Mucosa of descending colon (tissue), 3 donors: ENCODE data around the gene WBP1L. TPM values are rescaled to one million over a fixed set of nuclear protein-coding genes. Genes with fewer than 3 reads are reported as not detected.
"Not testable (repeated sequence)": the region's sequence is repeated elsewhere in the genome, so short reads cannot be mapped to it uniquely, and the experiment has no call there.

ENCODE experiments used
- ATAC-seq: fragments of 200-7000 bp; cut with Tn5 transposase; one replicate; pipeline ENCODE4 v1.9.1; 2020; ENCODE audit warnings: mild to moderate bottlenecking, moderate library complexity
- DNase-seq, 3 donors: peaks; one replicate each; pipeline ENCODE4 v3.0.0-alpha.2; 2020
- H3K36me3 ChIP-seq: fragments of 200-600 bp; one replicate; pipeline ENCODE4 v1.8.0; 2021; ENCODE audit warnings: low read depth, mild to moderate bottlenecking
- H3K4me1 ChIP-seq: fragments of 200-600 bp; one replicate; pipeline ENCODE4 v1.8.0; 2021; ENCODE audit warnings: low read depth, mild to moderate bottlenecking
- H3K4me3 ChIP-seq: fragments of 200-600 bp; one replicate; pipeline ENCODE4 v1.8.0; 2021; ENCODE audit warnings: mild to moderate bottlenecking
- H3K9me3 ChIP-seq: fragments of 200-600 bp; one replicate; pipeline ENCODE4 v1.8.0; 2021; ENCODE audit warnings: mild to moderate bottlenecking
- CTCF ChIP-seq: fragments of 200-600 bp; IDR thresholded peaks from one replicate; pipeline ENCODE4 v1.8.0; 2022; ENCODE audit warnings: antibody characterized with exemption, mild to moderate bottlenecking
- intact Hi-C, 2 donors: fragments of 100-400 bp; cut with DNase I in 1 of 2; cut with micrococcal nuclease in 1 of 2; formaldehyde crosslinking; loops; one replicate each; pipeline versions ENCODE4 v1.11.0 to v1.11.1; 2022; cut with DNase I, micrococcal nuclease
- total RNA-seq, 3 donors: library from RNA; stranded (reverse); fragmentation: NEBNext Ultra II Directional in 2 of 3; extraction: Animal tissue kit (Norgen Biotek cat#: 25700) in 2 of 3; gene quantifications; one replicate each; pipeline versions ENCODE4 v1.2.1 to v1.2.4, GENCODE V29; 2021 to 2023
- donor health status: DM: no; HTN: no; CAD: no; lungs with moderate emphysema.
- donor health status: DM: no; HTN: no; CAD: no.
- donor health status: DM: no; HTN: yes; CAD: no.

The WBP1L gene
- total RNA-seq, 3 donors from 2014 or later: 38.9 to 61.3 (median 51.0) TPM

- DNase-seq (no peak), ATAC-seq (no peak)
- Histone ChIP-seq H3K4me1 (no peaks in the 10 kb centered on the region), H3K9me3 (peaks cover 11% of the 10 kb centered on the region), H3K4me3 (no peak overlapping the region), H3K36me3 (no peaks in the 10 kb centered on the region)
- no peak for TF ChIP-seq CTCF
- intact Hi-C loops: no loop called here
Measured at GRCh38 chr10:102841827-102842345, 98.1 kb downstream of the WBP1L start.

DNA sequence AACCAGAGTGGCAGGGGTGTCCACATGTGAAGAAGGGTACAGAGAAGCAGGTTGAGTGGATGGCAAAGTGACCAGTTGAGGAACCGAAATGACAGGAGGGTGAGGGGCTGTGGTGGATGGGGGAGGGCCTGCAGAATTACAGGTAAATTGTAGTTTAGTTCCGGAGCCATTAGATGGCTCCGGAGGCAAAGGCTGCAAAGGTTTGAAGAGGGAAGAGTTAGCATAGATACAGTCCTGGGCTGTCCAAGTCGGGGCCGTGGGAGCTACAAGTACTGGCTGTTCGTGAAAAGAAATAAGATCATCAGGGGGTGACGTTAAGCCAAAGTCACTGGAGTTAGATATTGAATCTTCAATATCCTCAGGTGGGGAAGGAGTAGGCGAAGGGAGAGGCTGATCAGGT is 99.4 kb downstream of the WBP1L start:
- H3K9me3 ChIP-seq, H3K36me3 ChIP-seq, H3K4me1 ChIP-seq, H3K4me3 ChIP-seq, DNase-seq, intact Hi-C loops, ATAC-seq: not testable (repeated sequence)

DNA sequence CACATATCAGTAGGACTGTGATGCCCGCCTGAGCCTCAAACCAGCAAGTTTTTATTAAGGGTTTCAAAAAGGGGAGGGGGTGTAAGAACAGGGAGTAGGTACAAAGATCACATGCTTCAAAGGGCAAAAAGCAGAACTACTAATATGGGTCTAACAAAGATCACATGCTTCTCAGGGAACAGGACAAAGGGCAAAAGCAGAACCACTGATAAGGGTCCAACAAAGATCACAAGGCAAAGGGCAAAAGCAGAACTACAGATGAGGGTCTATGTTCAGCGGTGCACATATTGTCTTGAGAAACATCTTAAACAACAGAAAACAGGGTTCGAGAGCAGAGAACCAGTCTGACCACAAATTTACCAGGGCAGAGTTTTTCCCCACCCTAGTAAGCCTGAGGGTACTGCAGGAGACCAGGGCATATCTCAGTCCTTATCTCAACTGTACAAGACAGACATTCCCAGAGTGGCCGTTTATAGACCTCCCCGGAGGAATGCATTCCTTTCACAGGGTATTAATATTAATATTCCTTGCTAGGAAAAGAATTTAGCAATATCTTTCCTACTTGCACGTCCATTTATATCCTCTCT is 100.5 kb downstream of the WBP1L start:
- H3K4me1 ChIP-seq, H3K4me3 ChIP-seq, ATAC-seq, DNase-seq, H3K36me3 ChIP-seq, H3K9me3 ChIP-seq, intact Hi-C loops: not testable (repeated sequence)

DNA sequence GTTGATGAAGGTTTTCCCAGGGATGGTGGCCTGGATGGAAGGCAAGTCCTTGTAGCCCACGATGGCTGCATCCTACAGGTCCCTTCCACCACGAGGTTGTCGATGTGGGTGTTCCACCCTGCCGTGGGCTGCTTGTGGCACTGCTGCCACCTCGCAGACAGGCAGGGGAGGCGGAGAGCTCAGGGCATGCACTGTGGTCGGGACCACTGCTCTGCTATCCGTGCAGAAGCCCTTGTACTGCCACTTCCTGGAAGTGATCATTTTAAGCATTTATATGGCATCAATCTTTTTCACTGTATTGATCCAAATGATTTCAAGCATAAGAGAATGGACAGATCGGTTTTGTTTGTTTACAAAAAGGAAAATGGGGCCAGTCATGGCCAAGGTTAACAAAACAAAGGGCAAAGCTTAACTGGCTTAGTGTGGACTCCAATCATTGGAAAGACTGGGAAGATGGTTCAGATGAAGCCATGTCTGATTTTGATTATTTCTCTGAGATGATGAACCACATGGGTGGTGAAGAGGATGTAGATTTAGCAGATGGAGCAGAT is 101.7 kb downstream of the WBP1L start:
- Histone ChIP-seq H3K9me3 (peaks cover 4% of the 10 kb centered on the region), H3K4me3 (no peak overlapping the region), H3K4me1 (no peaks in the 10 kb centered on the region), H3K36me3 (no peaks in the 10 kb centered on the region)
- ATAC-seq (no peak), DNase-seq (no peak)
- TF ChIP-seq CTCF: no peak
- intact Hi-C loops: no loop called here

- Histone ChIP-seq H3K36me3 (no peaks in the 10 kb centered on the region), H3K9me3 (no peaks in the 10 kb centered on the region), H3K4me1 (no peaks in the 10 kb centered on the region), H3K4me3 (no peak overlapping the region)
- TF ChIP-seq CTCF: no peak
- ATAC-seq (no peak), DNase-seq (no peak)
- intact Hi-C loops: no loop called here
Measured at GRCh38 chr10:102850025-102850518, 106.3 kb downstream of the WBP1L start.

- H3K36me3 ChIP-seq, H3K4me3 ChIP-seq, DNase-seq, intact Hi-C loops, H3K4me1 ChIP-seq, ATAC-seq, H3K9me3 ChIP-seq: not testable (repeated sequence)
Measured at GRCh38 chr10:102853237-102853636, 109.5 kb downstream of the WBP1L start.

GRCh38 chr10:102855731-102856436 is 112.1 kb downstream of the WBP1L start:
- H3K4me1 ChIP-seq, ATAC-seq, H3K9me3 ChIP-seq, H3K36me3 ChIP-seq, DNase-seq, intact Hi-C loops, H3K4me3 ChIP-seq: not testable (repeated sequence)
